GM12878 (cell line): Measurements from ENCODE around the gene LGI2. TPM values are rescaled to one million over a fixed set of nuclear protein-coding genes. Genes with fewer than 3 reads are reported as not detected.

ENCODE experiments used
- ATAC-seq: fragments of 200-7000 bp; cut with Tn5 transposase; 3 replicates; pipeline ENCODE4 v1.9.1; 2020; ENCODE audit warnings: mild to moderate bottlenecking, moderate library complexity
- BruUV-seq: library from RNA; stranded (reverse); fragments of 400-500 nt; replicated peaks from 2 replicates; lab custom pipeline; 2021; lab: Mats Ljungman, UMichigan
- CTCF ChIA-PET: fragments of 300-600 bp; sonication (Branson Sonifier 250); formaldehyde crosslinking; extraction: SDS; loops from one replicate; lab custom pipeline; 2021; ENCODE audit warnings: inconsistent platforms; lab: Yijun Ruan, JAX
- POLR2A ChIA-PET: fragments of 350-600 bp; formaldehyde crosslinking; extraction: SDS; loops from one replicate; lab custom pipeline; 2021; ENCODE audit warnings: inconsistent platforms; lab: Charles Lee
- RAD21 ChIA-PET: fragments of 300-600 bp; sonication (Branson Sonifier 250); formaldehyde crosslinking; loops from one replicate; lab custom pipeline; 2023; ENCODE audit warnings: antibody characterized with exemption; ENCODE audit not compliant: unreplicated experiment; lab: Charles Lee
- SMC1A ChIA-PET: fragments of 300-600 bp; sonication (Branson Sonifier 250); formaldehyde crosslinking; loops from one replicate; lab custom pipeline; 2023; ENCODE audit not compliant: unreplicated experiment, uncharacterized antibody; lab: Charles Lee
- DNase-seq: peaks from one replicate; pipeline ENCODE4 v3.0.0-alpha.2; 2011; ENCODE audit warnings: low read depth, low spot score
- FAIRE-seq: peaks from 3 replicates; lab custom pipeline; 2011; peaks lifted over from hg19 to GRCh38; lab: Jason Lieb, UNC
- H2AFZ ChIP-seq: 2 replicates; pipeline ENCODE4 v1.6.0; 2011; ENCODE audit warnings: low read depth, low read length, control low read depth; ENCODE audit not compliant: control insufficient read depth
- H3K27ac ChIP-seq: 2 replicates; pipeline ENCODE4 v1.5.1; 2011; ENCODE audit warnings: control low read depth; ENCODE audit not compliant: control insufficient read depth, insufficient read depth
- H3K27me3 ChIP-seq, 2 experiments: replicated peaks in 1 of 2; 2 replicates each; pipeline versions ENCODE4 v1.6.0 to v1.6.1; 2011; ENCODE audit warnings: low read length in 1 of 2; ENCODE audit not compliant: control insufficient read depth in 2 of 2, insufficient read depth in 2 of 2
- H3K36me3 ChIP-seq, 2 experiments: 2 replicates each; pipeline ENCODE4 v1.5.1; 2011; ENCODE audit warnings: low read length in 1 of 2; ENCODE audit not compliant: control insufficient read depth in 2 of 2, insufficient read depth in 2 of 2
- H3K4me1 ChIP-seq: 2 replicates; pipeline ENCODE4 v1.6.1; 2011; ENCODE audit warnings: mild to moderate bottlenecking, low read length, moderate library complexity, mixed read lengths; ENCODE audit not compliant: control insufficient read depth, insufficient read depth
- H3K4me2 ChIP-seq: 2 replicates; pipeline ENCODE4 v1.6.0; 2011; ENCODE audit warnings: control low read depth; ENCODE audit not compliant: control insufficient read depth, insufficient read depth
- H3K4me3 ChIP-seq: fragments of 200-600 bp; sonication (generic); 2 replicates; pipeline ENCODE4 v1.5.1; 2016
- H3K79me2 ChIP-seq: 2 replicates; pipeline ENCODE4 v1.6.0; 2011; ENCODE audit warnings: low read length; ENCODE audit not compliant: control insufficient read depth, insufficient read depth
- H3K9ac ChIP-seq: 2 replicates; pipeline ENCODE4 v1.8.0; 2011; ENCODE audit warnings: low read length, control low read depth, mixed read lengths; ENCODE audit not compliant: control insufficient read depth, insufficient read depth
- H3K9me3 ChIP-seq: replicated peaks from 3 replicates; pipeline ENCODE4 v1.5.1; 2011; ENCODE audit warnings: mild to moderate bottlenecking, low read length; ENCODE audit not compliant: control insufficient read depth, insufficient read depth
- H4K20me1 ChIP-seq: 2 replicates; pipeline ENCODE4 v1.6.0; 2011; ENCODE audit not compliant: control insufficient read depth, insufficient read depth
- BACH1 ChIP-seq: fragments of 450-650 bp; IDR thresholded peaks from 2 replicates; pipeline ENCODE4 v1.6.1; 2017; ENCODE audit warnings: mild to moderate bottlenecking, borderline replicate concordance
- BMI1 ChIP-seq: fragments of 450-650 bp; IDR thresholded peaks from 2 replicates; pipeline ENCODE4 v1.6.1; 2016; ENCODE audit warnings: mild to moderate bottlenecking, moderate library complexity, borderline replicate concordance
- ESRRA ChIP-seq: IDR thresholded peaks from 2 replicates; pipeline ENCODE4 v1.6.1; 2012; ENCODE audit warnings: mild to moderate bottlenecking, low read length, improper control_type of control experiment
- EZH2 ChIP-seq: IDR thresholded peaks from 2 replicates; pipeline ENCODE4 v1.6.1; 2012; ENCODE audit warnings: low read depth, mild to moderate bottlenecking, control low read depth, inconsistent platforms, low read length, borderline replicate concordance; ENCODE audit not compliant: control insufficient read depth
- GABPA ChIP-seq: IDR thresholded peaks from 2 replicates; pipeline ENCODE4 v1.6.1; 2014; ENCODE audit warnings: antibody characterized with exemption, low read depth, mild to moderate bottlenecking, inconsistent platforms
- GATAD2B ChIP-seq: fragments of 450-650 bp; conservative IDR thresholded peaks from 2 replicates; pipeline ENCODE4 v1.6.1; 2017; ENCODE audit warnings: low read depth, mild to moderate bottlenecking, moderate library complexity
- IRF4 ChIP-seq: IDR thresholded peaks from 2 replicates; pipeline ENCODE4 v1.6.1; 2011; ENCODE audit warnings: low read depth, low read length
- SREBF2 ChIP-seq: IDR thresholded peaks from 2 replicates; pipeline ENCODE4 v1.6.1; 2012; ENCODE audit warnings: mild to moderate bottlenecking, low read length
- WGBS: methylation state at CpG from one replicate; pipeline ENCODE4 v1.1.6; 2016; ENCODE audit warnings: low lambda C conversion rate; ENCODE audit not compliant: insufficient replicate concordance, insufficient coverage; ENCODE audit errors: missing lambda C conversion rate; 5-methylcytosine and 5-hydroxymethylcytosine counted together
- in situ Hi-C: fragments of 300-500 bp; cut with MboI; formaldehyde crosslinking; loops from 9 replicates; pipeline ENCODE4 v1.14.3; 2018; ENCODE audit warnings: mixed read lengths
- intact Hi-C: fragments of 100-400 bp; cut with micrococcal nuclease; formaldehyde crosslinking; loops from one replicate; pipeline ENCODE4 v1.14.2; 2022; ENCODE audit not compliant: unreplicated experiment
- polyA plus RNA-seq, 11 experiments: library from polyadenylated mRNA; depleted of rRNA in 4 of 11; unstranded in 6 of 11; stranded (reverse) in 5 of 11; fragments of >200 nt; fragmentation: Nextera tagmentation in 4 of 11; fragmentation: Illumina TruSeq in 1 of 11; extraction: Ambion mirVana in 4 of 11; extraction: Trizol in 1 of 11; gene quantifications; 1 replicate in 1 of 11; 2 replicates in 10 of 11; pipeline versions ENCODE4 v1.2.1 to v1.2.3, GENCODE V29; 2011 to 2016; ENCODE audit warnings: inconsistent platforms in 2 of 11, missing spikeins in 2 of 11, low read depth in 1 of 11
- total RNA-seq, 4 experiments: library from RNA; depleted of rRNA in 3 of 4; stranded (reverse); fragments of >200 nt in 3 of 4; fragmentation: Illumina TruSeq in 1 of 4; extraction: Trizol in 1 of 4; gene quantifications; 2 replicates each; pipeline versions ENCODE4 v1.2.1 to v1.2.3, GENCODE V29; 2013 to 2021
- TF ChIP-seq, protein P1 (sequence below): fragments of 450-650 bp; formaldehyde crosslinking; IDR thresholded peaks from 2 replicates; pipeline ENCODE4 v1.4.0; 2020; ENCODE audit warnings: mild to moderate bottlenecking, moderate library complexity
- TF ChIP-seq, protein P2 (sequence below): IDR thresholded peaks from 2 replicates; pipeline ENCODE4 v1.6.1; 2011; ENCODE audit warnings: borderline replicate concordance, low read depth, mild to moderate bottlenecking, moderate library complexity, low read length; ENCODE audit not compliant: insufficient read depth, poor library complexity, severe bottlenecking
- TF ChIP-seq, protein P3 (sequence below): IDR thresholded peaks from 2 replicates; pipeline ENCODE4 v1.6.1; 2012; ENCODE audit warnings: improper control_type of control experiment, low read depth, low read length; ENCODE audit not compliant: insufficient replicate concordance
- TF ChIP-seq, protein P4 (sequence below): fragments of 450-650 bp; conservative IDR thresholded peaks from 2 replicates; pipeline ENCODE4 v1.6.1; 2017; ENCODE audit warnings: mild to moderate bottlenecking, moderate library complexity

The LGI2 gene
- total and polyA plus RNA-seq, 10 of the 15 experiments (the other 5 are each of a cell fraction or from before 2014, with no cell fraction given), result not detected

DNA sequence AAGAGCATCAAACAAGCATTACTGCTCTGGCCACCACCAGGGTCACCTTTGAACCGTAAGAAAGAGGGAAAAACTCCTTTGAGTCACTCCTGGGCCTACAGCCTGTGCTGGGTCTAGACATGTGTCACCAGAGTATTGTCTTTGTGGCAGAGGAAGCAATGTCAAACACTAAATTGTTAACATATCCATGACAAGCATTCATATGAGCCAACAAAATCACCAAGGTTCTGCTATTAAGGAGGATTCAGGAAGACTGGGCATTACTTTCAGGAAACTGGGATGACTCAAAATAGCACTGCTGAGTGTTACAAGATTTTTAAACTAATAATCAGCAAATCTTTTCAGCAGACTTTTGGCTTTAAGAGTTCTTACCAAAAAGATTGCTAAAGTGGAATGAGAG lies 28.1 kb downstream of the LGI2 start:
- SMC1A ChIA-PET, result no interaction called here
- Histone ChIP-seq H3K4me3 (no peak overlapping the region), H3K27ac (no peak overlapping the region), H2AFZ (no peak overlapping the region), H3K4me2 (no peak overlapping the region), H3K36me3 (no peaks in the 10 kb centered on the region), H4K20me1 (no peaks in the 10 kb centered on the region), H3K9ac (no peak overlapping the region), H3K4me1 (no peaks in the 10 kb centered on the region), H3K9me3 (no peaks in the 10 kb centered on the region), H3K27me3 (0 out of 4 replicates have a peak, but pooled peaks cover 0 to 1% of the 10 kb centered on the region in 2 experiments), H3K79me2 (no peaks in the 10 kb centered on the region)
- intact Hi-C loops, result no loop called here
- CTCF ChIA-PET, result interaction anchor here (0.7 kb wide), 1 partner anchor 22 kb away, joined by 3 read pairs; no protein-coding TSS in a partner anchor
- BruUV-seq, result no TSS peak
- no peak for ATAC-seq
- RAD21 ChIA-PET, result no interaction called here
- WGBS, result 19% methylated on average over 1 of the region's 1 CpG
- no peak for FAIRE-seq
- POLR2A ChIA-PET, result no interaction called here
- no peak for DNase-seq
- in situ Hi-C loops, result no loop called here
- TF ChIP-seq, protein P1, sequence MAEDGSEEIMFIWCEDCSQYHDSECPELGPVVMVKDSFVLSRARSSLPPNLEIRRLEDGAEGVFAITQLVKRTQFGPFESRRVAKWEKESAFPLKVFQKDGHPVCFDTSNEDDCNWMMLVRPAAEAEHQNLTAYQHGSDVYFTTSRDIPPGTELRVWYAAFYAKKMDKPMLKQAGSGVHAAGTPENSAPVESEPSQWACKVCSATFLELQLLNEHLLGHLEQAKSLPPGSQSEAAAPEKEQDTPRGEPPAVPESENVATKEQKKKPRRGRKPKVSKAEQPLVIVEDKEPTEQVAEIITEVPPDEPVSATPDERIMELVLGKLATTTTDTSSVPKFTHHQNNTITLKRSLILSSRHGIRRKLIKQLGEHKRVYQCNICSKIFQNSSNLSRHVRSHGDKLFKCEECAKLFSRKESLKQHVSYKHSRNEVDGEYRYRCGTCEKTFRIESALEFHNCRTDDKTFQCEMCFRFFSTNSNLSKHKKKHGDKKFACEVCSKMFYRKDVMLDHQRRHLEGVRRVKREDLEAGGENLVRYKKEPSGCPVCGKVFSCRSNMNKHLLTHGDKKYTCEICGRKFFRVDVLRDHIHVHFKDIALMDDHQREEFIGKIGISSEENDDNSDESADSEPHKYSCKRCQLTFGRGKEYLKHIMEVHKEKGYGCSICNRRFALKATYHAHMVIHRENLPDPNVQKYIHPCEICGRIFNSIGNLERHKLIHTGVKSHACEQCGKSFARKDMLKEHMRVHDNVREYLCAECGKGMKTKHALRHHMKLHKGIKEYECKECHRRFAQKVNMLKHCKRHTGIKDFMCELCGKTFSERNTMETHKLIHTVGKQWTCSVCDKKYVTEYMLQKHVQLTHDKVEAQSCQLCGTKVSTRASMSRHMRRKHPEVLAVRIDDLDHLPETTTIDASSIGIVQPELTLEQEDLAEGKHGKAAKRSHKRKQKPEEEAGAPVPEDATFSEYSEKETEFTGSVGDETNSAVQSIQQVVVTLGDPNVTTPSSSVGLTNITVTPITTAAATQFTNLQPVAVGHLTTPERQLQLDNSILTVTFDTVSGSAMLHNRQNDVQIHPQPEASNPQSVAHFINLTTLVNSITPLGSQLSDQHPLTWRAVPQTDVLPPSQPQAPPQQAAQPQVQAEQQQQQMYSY (CRISPR knock-in tag), result no peak
- TF ChIP-seq, protein P2, sequence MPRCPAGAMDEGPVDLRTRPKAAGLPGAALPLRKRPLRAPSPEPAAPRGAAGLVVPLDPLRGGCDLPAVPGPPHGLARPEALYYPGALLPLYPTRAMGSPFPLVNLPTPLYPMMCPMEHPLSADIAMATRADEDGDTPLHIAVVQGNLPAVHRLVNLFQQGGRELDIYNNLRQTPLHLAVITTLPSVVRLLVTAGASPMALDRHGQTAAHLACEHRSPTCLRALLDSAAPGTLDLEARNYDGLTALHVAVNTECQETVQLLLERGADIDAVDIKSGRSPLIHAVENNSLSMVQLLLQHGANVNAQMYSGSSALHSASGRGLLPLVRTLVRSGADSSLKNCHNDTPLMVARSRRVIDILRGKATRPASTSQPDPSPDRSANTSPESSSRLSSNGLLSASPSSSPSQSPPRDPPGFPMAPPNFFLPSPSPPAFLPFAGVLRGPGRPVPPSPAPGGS, result no peak
- no peak for TF ChIP-seq GATAD2B
- no peak for TF ChIP-seq ESRRA
- TF ChIP-seq EZH2, result no peak
- no peak for TF ChIP-seq SREBF2
- TF ChIP-seq BMI1, result no peak
- TF ChIP-seq, protein P3, sequence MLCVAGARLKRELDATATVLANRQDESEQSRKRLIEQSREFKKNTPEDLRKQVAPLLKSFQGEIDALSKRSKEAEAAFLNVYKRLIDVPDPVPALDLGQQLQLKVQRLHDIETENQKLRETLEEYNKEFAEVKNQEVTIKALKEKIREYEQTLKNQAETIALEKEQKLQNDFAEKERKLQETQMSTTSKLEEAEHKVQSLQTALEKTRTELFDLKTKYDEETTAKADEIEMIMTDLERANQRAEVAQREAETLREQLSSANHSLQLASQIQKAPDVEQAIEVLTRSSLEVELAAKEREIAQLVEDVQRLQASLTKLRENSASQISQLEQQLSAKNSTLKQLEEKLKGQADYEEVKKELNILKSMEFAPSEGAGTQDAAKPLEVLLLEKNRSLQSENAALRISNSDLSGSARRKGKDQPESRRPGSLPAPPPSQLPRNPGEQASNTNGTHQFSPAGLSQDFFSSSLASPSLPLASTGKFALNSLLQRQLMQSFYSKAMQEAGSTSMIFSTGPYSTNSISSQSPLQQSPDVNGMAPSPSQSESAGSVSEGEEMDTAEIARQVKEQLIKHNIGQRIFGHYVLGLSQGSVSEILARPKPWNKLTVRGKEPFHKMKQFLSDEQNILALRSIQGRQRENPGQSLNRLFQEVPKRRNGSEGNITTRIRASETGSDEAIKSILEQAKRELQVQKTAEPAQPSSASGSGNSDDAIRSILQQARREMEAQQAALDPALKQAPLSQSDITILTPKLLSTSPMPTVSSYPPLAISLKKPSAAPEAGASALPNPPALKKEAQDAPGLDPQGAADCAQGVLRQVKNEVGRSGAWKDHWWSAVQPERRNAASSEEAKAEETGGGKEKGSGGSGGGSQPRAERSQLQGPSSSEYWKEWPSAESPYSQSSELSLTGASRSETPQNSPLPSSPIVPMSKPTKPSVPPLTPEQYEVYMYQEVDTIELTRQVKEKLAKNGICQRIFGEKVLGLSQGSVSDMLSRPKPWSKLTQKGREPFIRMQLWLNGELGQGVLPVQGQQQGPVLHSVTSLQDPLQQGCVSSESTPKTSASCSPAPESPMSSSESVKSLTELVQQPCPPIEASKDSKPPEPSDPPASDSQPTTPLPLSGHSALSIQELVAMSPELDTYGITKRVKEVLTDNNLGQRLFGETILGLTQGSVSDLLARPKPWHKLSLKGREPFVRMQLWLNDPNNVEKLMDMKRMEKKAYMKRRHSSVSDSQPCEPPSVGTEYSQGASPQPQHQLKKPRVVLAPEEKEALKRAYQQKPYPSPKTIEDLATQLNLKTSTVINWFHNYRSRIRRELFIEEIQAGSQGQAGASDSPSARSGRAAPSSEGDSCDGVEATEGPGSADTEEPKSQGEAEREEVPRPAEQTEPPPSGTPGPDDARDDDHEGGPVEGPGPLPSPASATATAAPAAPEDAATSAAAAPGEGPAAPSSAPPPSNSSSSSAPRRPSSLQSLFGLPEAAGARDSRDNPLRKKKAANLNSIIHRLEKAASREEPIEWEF, result no peak
- TF ChIP-seq IRF4, result no peak
- TF ChIP-seq, protein P4, sequence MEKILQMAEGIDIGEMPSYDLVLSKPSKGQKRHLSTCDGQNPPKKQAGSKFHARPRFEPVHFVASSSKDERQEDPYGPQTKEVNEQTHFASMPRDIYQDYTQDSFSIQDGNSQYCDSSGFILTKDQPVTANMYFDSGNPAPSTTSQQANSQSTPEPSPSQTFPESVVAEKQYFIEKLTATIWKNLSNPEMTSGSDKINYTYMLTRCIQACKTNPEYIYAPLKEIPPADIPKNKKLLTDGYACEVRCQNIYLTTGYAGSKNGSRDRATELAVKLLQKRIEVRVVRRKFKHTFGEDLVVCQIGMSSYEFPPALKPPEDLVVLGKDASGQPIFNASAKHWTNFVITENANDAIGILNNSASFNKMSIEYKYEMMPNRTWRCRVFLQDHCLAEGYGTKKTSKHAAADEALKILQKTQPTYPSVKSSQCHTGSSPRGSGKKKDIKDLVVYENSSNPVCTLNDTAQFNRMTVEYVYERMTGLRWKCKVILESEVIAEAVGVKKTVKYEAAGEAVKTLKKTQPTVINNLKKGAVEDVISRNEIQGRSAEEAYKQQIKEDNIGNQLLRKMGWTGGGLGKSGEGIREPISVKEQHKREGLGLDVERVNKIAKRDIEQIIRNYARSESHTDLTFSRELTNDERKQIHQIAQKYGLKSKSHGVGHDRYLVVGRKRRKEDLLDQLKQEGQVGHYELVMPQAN, result no peak
- TF ChIP-seq BACH1, result no peak
- TF ChIP-seq GABPA, result no peak
